Measurements from ENCODE around the gene RNF144B.

DNA sequence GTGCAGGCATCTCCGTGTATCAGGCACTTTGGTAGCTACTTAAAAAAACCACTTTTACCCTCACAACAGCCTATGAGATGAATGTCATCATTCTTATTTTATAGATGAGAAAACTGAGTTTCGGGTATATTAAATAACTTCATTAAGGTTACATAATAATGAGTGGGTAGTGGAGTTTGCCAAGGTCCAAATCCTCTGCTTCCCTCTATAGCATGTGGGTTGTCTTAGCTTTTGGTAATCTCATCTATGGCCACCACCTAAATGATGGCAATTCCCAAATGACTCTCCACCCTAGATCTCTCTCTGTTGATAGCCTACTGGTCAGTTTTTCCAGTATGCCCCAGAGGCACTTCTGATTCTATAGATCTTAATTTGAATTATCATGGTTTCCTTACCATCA is 3.7 kb upstream of the RNF144B start:
- TF ChIP-seq, protein P1, sequence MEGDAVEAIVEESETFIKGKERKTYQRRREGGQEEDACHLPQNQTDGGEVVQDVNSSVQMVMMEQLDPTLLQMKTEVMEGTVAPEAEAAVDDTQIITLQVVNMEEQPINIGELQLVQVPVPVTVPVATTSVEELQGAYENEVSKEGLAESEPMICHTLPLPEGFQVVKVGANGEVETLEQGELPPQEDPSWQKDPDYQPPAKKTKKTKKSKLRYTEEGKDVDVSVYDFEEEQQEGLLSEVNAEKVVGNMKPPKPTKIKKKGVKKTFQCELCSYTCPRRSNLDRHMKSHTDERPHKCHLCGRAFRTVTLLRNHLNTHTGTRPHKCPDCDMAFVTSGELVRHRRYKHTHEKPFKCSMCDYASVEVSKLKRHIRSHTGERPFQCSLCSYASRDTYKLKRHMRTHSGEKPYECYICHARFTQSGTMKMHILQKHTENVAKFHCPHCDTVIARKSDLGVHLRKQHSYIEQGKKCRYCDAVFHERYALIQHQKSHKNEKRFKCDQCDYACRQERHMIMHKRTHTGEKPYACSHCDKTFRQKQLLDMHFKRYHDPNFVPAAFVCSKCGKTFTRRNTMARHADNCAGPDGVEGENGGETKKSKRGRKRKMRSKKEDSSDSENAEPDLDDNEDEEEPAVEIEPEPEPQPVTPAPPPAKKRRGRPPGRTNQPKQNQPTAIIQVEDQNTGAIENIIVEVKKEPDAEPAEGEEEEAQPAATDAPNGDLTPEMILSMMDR (IDR thresholded peaks at IDR 0.05) = no peak
- no peak for TF ChIP-seq POLR2A (IDR thresholded peaks at IDR 0.05)
